ENCODE measurements around the gene YDJC.

The YDJC gene

GRCh38 chr22:21651521-21652009 is 21.7 kb upstream of the YDJC start:
- no peak overlapping the region for H4K91ac ChIP-seq (ENCODE audit: low read length)
- no peak overlapping the region for H2BK12ac ChIP-seq (ENCODE audit: low read length in 2 of 2)
- peaks cover 0 to 2% of the 10 kb centered on the region in 2 experiments for H3K27me3 ChIP-seq (ENCODE audit: control insufficient read depth in 1 of 2, insufficient read depth in 1 of 2, low read length in 2 of 2)
- peak overlapping the region; percentile 63 to 89 for H3K4me3 ChIP-seq (ENCODE audit: insufficient read depth in 1 of 2, low read depth in 1 of 2, low read length in 2 of 2)
- H2AK5ac ChIP-seq (ENCODE audit: low read length, severe bottlenecking) = no peak overlapping the region
- peak overlapping the region; percentile 85 for H3K9ac ChIP-seq (ENCODE audit: low read length)
- H3K4me2 ChIP-seq (ENCODE audit: low read length, poor library complexity, severe bottlenecking) = peak overlapping the region; percentile 98
- no peak overlapping the region for H3K14ac ChIP-seq (ENCODE audit: low read length in 2 of 2)
- peak overlapping the region; percentile 84 for H2AFZ ChIP-seq (ENCODE audit: low read depth, low read length)
- peak overlapping the region in 1 of 2 experiments; percentile 43 for H3K18ac ChIP-seq (ENCODE audit: low read depth in 1 of 2, low read length in 2 of 2)
- H3K9me3 ChIP-seq (ENCODE audit: control insufficient read depth, low read length) = no peaks in the 10 kb centered on the region
- H3K23ac ChIP-seq (ENCODE audit: low read length in 2 of 2) = peak overlapping the region in 1 of 2 experiments; percentile 11
- peak; percentile 18 for DNase-seq
- H2BK15ac ChIP-seq (ENCODE audit: low read depth, poor library complexity, severe bottlenecking) = no peak overlapping the region
- peaks cover 16% of the 10 kb centered on the region for H3K4me1 ChIP-seq (ENCODE audit: control insufficient read depth, insufficient read depth, low read depth, low read length)
- H2BK5ac ChIP-seq (ENCODE audit: low read depth, low read length, poor library complexity, severe bottlenecking) = no peak overlapping the region
- peak overlapping the region; percentile 43 for H4K8ac ChIP-seq (ENCODE audit: low read length)
- peak overlapping the region in 1 of 2 experiments; percentile 55 for H3K4ac ChIP-seq (ENCODE audit: low read depth in 1 of 2, low read length in 2 of 2)
- H3K36me3 ChIP-seq (ENCODE audit: control insufficient read depth in 1 of 2, insufficient read depth in 2 of 2, low read depth in 1 of 2, low read length in 2 of 2) = peaks cover 9 to 15% of the 10 kb centered on the region in 2 experiments
- no peak overlapping the region for H2BK120ac ChIP-seq (ENCODE audit: low read depth, low read length)
- H3K27ac ChIP-seq (ENCODE audit: low read length, poor library complexity, severe bottlenecking) = peak overlapping the region; percentile 4
- WGBS = under 1% methylated on average over 28 of the region's 29 CpGs
- peaks cover 17% of the 10 kb centered on the region for H3K79me1 ChIP-seq (replicated peaks; ENCODE audit: low read length, poor library complexity, severe bottlenecking)

- H3K36me3 ChIP-seq (ENCODE audit: control insufficient read depth in 1 of 2, insufficient read depth in 2 of 2, low read depth in 1 of 2, low read length in 2 of 2) = peaks cover 9 to 20% of the 10 kb centered on the region in 2 experiments
Observed at GRCh38 chr22:21650823-21651520, 21.1 kb upstream of the YDJC start.

DNA sequence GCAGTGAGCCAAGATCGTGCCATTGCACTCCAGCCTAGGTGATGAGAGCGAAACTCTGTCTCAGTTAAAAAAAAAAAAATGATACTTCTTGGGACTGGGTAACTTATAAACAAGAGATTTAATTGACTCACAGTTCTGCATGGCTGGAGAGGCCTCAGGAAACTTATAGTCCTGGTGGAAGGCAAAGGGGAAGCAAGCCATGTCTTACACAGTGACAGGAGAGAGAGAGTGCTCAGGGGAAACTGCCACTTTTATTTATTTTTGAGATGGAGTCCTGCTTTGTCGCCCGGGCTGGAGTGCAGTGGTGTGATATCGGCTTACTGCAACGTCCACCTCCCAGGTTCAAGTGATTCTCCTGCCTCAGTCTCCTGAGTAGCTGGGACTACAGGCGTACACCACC is 20.5 kb upstream of the YDJC start:
- Histone ChIP-seq H2BK15ac (ENCODE audit: low read depth, poor library complexity, severe bottlenecking) (no peak overlapping the region), H4K8ac (ENCODE audit: low read length) (no peak overlapping the region), H3K4ac (ENCODE audit: low read depth in 1 of 2, low read length in 2 of 2) (no peak overlapping the region), H3K9ac (ENCODE audit: low read length) (no peak overlapping the region), H3K79me1 (replicated peaks; ENCODE audit: low read length, poor library complexity, severe bottlenecking) (peaks cover 17% of the 10 kb centered on the region), H3K36me3 (ENCODE audit: control insufficient read depth in 1 of 2, insufficient read depth in 2 of 2, low read depth in 1 of 2, low read length in 2 of 2) (peaks cover 9 to 25% of the 10 kb centered on the region in 2 experiments), H2AK5ac (ENCODE audit: low read length, severe bottlenecking) (no peak overlapping the region), H3K4me2 (ENCODE audit: low read length, poor library complexity, severe bottlenecking) (no peak overlapping the region), H3K23ac (ENCODE audit: low read length in 2 of 2) (no peak overlapping the region), H2BK5ac (ENCODE audit: low read depth, low read length, poor library complexity, severe bottlenecking) (no peak overlapping the region), H2BK120ac (ENCODE audit: low read depth, low read length) (no peak overlapping the region), H2BK12ac (ENCODE audit: low read length in 2 of 2) (no peak overlapping the region), H3K4me1 (ENCODE audit: control insufficient read depth, insufficient read depth, low read depth, low read length) (peaks cover 16% of the 10 kb centered on the region), H3K9me3 (ENCODE audit: control insufficient read depth, low read length) (no peaks in the 10 kb centered on the region), H4K91ac (ENCODE audit: low read length) (no peak overlapping the region), H3K27me3 (ENCODE audit: control insufficient read depth in 1 of 2, insufficient read depth in 1 of 2, low read length in 2 of 2) (no peaks in the 10 kb centered on the region), H3K4me3 (ENCODE audit: insufficient read depth in 1 of 2, low read depth in 1 of 2, low read length in 2 of 2) (no peak overlapping the region), H3K18ac (ENCODE audit: low read depth in 1 of 2, low read length in 2 of 2) (no peak overlapping the region), H3K14ac (ENCODE audit: low read length in 2 of 2) (no peak overlapping the region), H3K27ac (ENCODE audit: low read length, poor library complexity, severe bottlenecking) (no peak overlapping the region), H2AFZ (ENCODE audit: low read depth, low read length) (no peak overlapping the region)
- WGBS = 90% methylated on average over 7 of the region's 7 CpGs
- DNase-seq = no peak

More at GRCh38 chr22:21650823-21651520, 21.1 kb upstream of the YDJC start:
- Histone ChIP-seq H2BK5ac (ENCODE audit: low read depth, low read length, poor library complexity, severe bottlenecking) (no peak overlapping the region), H2BK15ac (ENCODE audit: low read depth, poor library complexity, severe bottlenecking) (no peak overlapping the region), H3K18ac (ENCODE audit: low read depth in 1 of 2, low read length in 2 of 2) (no peak overlapping the region), H3K4me2 (ENCODE audit: low read length, poor library complexity, severe bottlenecking) (peak overlapping the region; percentile 98), H4K91ac (ENCODE audit: low read length) (no peak overlapping the region), H3K4me3 (ENCODE audit: insufficient read depth in 1 of 2, low read depth in 1 of 2, low read length in 2 of 2) (peak overlapping the region in 1 of 2 experiments; percentile 89), H2AFZ (ENCODE audit: low read depth, low read length) (no peak overlapping the region), H3K4me1 (ENCODE audit: control insufficient read depth, insufficient read depth, low read depth, low read length) (peaks cover 16% of the 10 kb centered on the region), H3K14ac (ENCODE audit: low read length in 2 of 2) (no peak overlapping the region), H3K23ac (ENCODE audit: low read length in 2 of 2) (no peak overlapping the region), H3K27me3 (ENCODE audit: control insufficient read depth in 1 of 2, insufficient read depth in 1 of 2, low read length in 2 of 2) (no peaks in the 10 kb centered on the region), H4K8ac (ENCODE audit: low read length) (no peak overlapping the region), H2AK5ac (ENCODE audit: low read length, severe bottlenecking) (no peak overlapping the region), H3K9ac (ENCODE audit: low read length) (peak overlapping the region; percentile 85), H2BK12ac (ENCODE audit: low read length in 2 of 2) (no peak overlapping the region), H3K9me3 (ENCODE audit: control insufficient read depth, low read length) (no peaks in the 10 kb centered on the region), H3K4ac (ENCODE audit: low read depth in 1 of 2, low read length in 2 of 2) (no peak overlapping the region), H2BK120ac (ENCODE audit: low read depth, low read length) (no peak overlapping the region), H3K27ac (ENCODE audit: low read length, poor library complexity, severe bottlenecking) (no peak overlapping the region), H3K79me1 (replicated peaks; ENCODE audit: low read length, poor library complexity, severe bottlenecking) (peaks cover 17% of the 10 kb centered on the region)
- DNase-seq = no peak
- WGBS = 20% methylated on average over 6 of the region's 6 CpGs

Measured in mesenchymal stem cell (in vitro differentiated cells and primary cell).